SK-N-SH treated with all-trans-retinoic acid at 6 μM for 48 hours (cell line): ENCODE results near the gene ANK2.
A peak's percentile ranks its signal among the peaks of the same experiment; 100 is the strongest.

ENCODE experiments used
- ATAC-seq: fragments of 200-7000 bp; cut with Tn5 transposase; 3 replicates; pipeline ENCODE4 v1.9.1; 2020; ENCODE audit warnings: mild to moderate bottlenecking, moderate library complexity
- ARNTL ChIP-seq: fragments of 450-650 bp; formaldehyde crosslinking; IDR thresholded peaks from 2 replicates; pipeline ENCODE4 v1.5.0; 2020; ENCODE audit warnings: low read depth, mild to moderate bottlenecking, moderate library complexity, borderline replicate concordance
- CREB5 ChIP-seq: fragments of 250-450 bp; sonication (Bioruptor Pico); IDR thresholded peaks from 2 replicates; pipeline ENCODE4 v1.5.1; 2020; ENCODE audit warnings: low read depth, mild to moderate bottlenecking, moderate library complexity
- CSRNP3 ChIP-seq: fragments of 250-450 bp; sonication (Bioruptor Pico); IDR thresholded peaks from 2 replicates; pipeline ENCODE4 v1.5.1; 2021; ENCODE audit warnings: mild to moderate bottlenecking, moderate library complexity
- ESRRG ChIP-seq: fragments of 250-450 bp; sonication (Bioruptor Pico); IDR thresholded peaks from 2 replicates; pipeline ENCODE4 v1.6.1; 2021; ENCODE audit warnings: mild to moderate bottlenecking
- GLIS3 ChIP-seq: fragments of 250-450 bp; sonication (Bioruptor Pico); IDR thresholded peaks from 2 replicates; pipeline ENCODE4 v1.5.0; 2020; ENCODE audit warnings: mild to moderate bottlenecking, moderate library complexity
- ISL1 ChIP-seq: fragments of 250-450 bp; sonication (Bioruptor Pico); IDR thresholded peaks from 2 replicates; pipeline ENCODE4 v2.1.2; 2022; ENCODE audit warnings: mild to moderate bottlenecking, moderate library complexity
- OSR1 ChIP-seq: fragments of 250-450 bp; sonication (Bioruptor Pico); IDR thresholded peaks from 2 replicates; pipeline ENCODE4 v1.8.0; 2022; ENCODE audit warnings: moderate library complexity, mild to moderate bottlenecking, inconsistent platforms
- PATZ1 ChIP-seq: fragments of 250-450 bp; sonication (Bioruptor Pico); IDR thresholded peaks from 2 replicates; pipeline ENCODE4 v1.8.0; 2020; ENCODE audit warnings: mild to moderate bottlenecking, moderate library complexity, borderline replicate concordance
- PPARA ChIP-seq: fragments of 250-450 bp; sonication (Bioruptor Pico); IDR thresholded peaks from 2 replicates; pipeline ENCODE4 v1.5.0; 2020; ENCODE audit warnings: mild to moderate bottlenecking, borderline replicate concordance
- TCF4 ChIP-seq: fragments of 250-450 bp; sonication (Bioruptor Pico); IDR thresholded peaks from 2 replicates; pipeline ENCODE4 v1.8.0; 2021; ENCODE audit warnings: mild to moderate bottlenecking, moderate library complexity, borderline replicate concordance
- TOX ChIP-seq: fragments of 250-450 bp; sonication (Bioruptor Pico); IDR thresholded peaks from 2 replicates; pipeline ENCODE4 v1.8.0; 2021; ENCODE audit warnings: mild to moderate bottlenecking, moderate library complexity, borderline replicate concordance
- TSHZ2 ChIP-seq: fragments of 250-450 bp; sonication (Bioruptor Pico); IDR thresholded peaks from 2 replicates; pipeline ENCODE4 v1.5.0; 2020; ENCODE audit warnings: mild to moderate bottlenecking, moderate library complexity
- ZFP3 ChIP-seq: fragments of 250-450 bp; sonication (Bioruptor Pico); IDR thresholded peaks from 2 replicates; pipeline ENCODE4 v1.5.0; 2020; ENCODE audit warnings: mild to moderate bottlenecking, moderate library complexity
- ZFP30 ChIP-seq: fragments of 450-650 bp; formaldehyde crosslinking; IDR thresholded peaks from 2 replicates; pipeline ENCODE4 v1.5.0; 2022; ENCODE audit warnings: mild to moderate bottlenecking, moderate library complexity
- ZNF565 ChIP-seq: fragments of 450-650 bp; formaldehyde crosslinking; conservative IDR thresholded peaks from 2 replicates; pipeline ENCODE4 v1.5.0; 2020; ENCODE audit warnings: low read depth, mild to moderate bottlenecking, moderate library complexity
- ZNF8 ChIP-seq: fragments of 450-650 bp; formaldehyde crosslinking; IDR thresholded peaks from 2 replicates; pipeline ENCODE4 v1.5.0; 2020; ENCODE audit warnings: mild to moderate bottlenecking, moderate library complexity

Gene ANK2

GRCh38 chr4:113365377-113365776, 315.9 kb downstream of the ANK2 start (continued):
- TF ChIP-seq CSRNP3 (CRISPR knock-in tag): no peak
- no peak for TF ChIP-seq OSR1 (CRISPR knock-in tag)

- ATAC-seq: no peak
- TF ChIP-seq ISL1 (CRISPR knock-in tag): no peak
- TF ChIP-seq, all 23 proteins: peak for 0
These were observed 318.6 kb downstream of the ANK2 start for GRCh38 chr4:113368056-113368455.

GRCh38 chr4:113371111-113371510, 321.7 kb downstream of the ANK2 start:
- TF ChIP-seq PATZ1 (CRISPR knock-in tag) (no peak), ESRRG (CRISPR knock-in tag) (no peak), OSR1 (CRISPR knock-in tag) (no peak)
- no peak for ATAC-seq

DNA sequence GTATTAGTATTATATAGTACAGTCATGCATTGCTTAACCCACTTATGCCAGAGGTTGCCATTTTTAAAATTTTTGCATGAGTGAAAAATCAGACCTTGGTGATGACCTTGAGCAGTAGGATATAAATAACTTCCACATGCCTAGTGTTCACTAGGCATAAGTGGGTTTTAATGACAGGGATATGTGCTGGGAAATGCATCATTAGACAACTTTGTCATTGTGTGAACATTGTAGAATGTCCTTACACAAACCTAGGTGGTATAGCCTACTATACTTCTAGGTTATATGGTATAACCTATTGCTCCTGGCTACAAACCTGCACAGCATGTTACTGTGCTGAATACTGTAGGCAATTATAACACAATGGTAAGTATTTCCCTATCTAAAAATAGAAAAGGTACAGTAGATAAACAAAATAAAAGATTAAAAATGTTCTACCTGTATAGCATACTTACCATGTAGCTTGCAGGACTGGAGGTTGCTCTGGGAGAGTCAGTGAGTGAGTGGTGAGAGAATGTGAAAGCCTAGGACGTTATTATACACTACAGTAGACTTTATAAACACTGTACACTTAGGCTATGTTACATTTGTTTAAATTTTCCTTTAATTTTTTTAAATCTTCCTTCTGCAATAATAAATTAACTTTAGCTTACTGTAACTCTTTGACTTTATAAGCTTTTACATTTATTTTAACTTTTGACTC, 326.7 kb downstream of the ANK2 start:
- TF ChIP-seq PPARA (CRISPR knock-in tag) (no peak), ZFP30 (CRISPR knock-in tag) (no peak), ZNF8 (CRISPR knock-in tag) (no peak), PATZ1 (CRISPR knock-in tag) (no peak)
- TF ChIP-seq, all 23 proteins: peak for 0
- ATAC-seq: no peak

DNA sequence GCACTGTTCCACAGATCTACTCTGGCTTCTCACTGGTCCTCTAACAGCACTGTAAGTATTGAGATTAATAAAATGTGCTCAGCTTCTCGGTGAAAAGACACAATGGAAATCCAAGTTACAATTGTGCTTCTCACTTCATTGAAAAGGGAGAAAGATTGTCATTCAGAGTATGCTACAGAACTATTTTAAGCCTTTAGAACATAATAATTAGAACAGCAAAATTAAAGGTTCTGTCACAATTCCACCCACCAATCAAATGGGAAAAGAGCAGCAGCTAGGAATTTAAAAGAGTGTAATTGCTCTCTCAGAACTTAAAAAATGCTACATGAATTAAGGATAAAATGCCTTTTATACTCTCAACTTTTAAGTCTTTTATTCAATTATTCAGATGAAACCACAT, 329.4 kb downstream of the ANK2 start:
- ATAC-seq: no peak
- no peak for TF ChIP-seq ZFP3 (CRISPR knock-in tag)
- TF ChIP-seq CSRNP3 (CRISPR knock-in tag): no peak
- TF ChIP-seq TCF4 (CRISPR knock-in tag): no peak
- no peak for TF ChIP-seq ESRRG (CRISPR knock-in tag)
- TF ChIP-seq ZNF565 (CRISPR knock-in tag): no peak

DNA sequence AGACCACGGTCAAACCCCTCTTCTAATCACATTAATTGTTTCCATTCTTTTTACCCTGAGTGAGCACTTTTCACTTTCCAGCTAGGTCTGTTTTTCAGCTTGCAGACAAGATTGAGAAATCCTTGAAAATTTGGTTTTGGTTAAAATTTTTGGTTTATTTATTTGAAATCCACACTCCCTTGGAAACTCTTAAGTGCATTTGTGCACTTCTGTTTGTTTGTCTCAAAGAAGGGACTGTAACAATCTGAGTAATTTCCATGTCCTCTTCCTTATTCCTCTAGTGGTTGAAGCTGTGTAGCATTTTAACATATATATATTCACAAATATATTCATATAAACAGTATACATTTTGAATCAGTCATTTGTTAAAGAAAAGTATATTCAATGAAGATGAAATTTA, 333.3 kb downstream of the ANK2 start:
- ATAC-seq: peak; percentile 21
- TF ChIP-seq TSHZ2 (CRISPR knock-in tag) (no peak), CREB5 (CRISPR knock-in tag) (no peak), ZFP3 (CRISPR knock-in tag) (no peak), PATZ1 (CRISPR knock-in tag) (no peak), ISL1 (CRISPR knock-in tag) (no peak), ARNTL (no peak), ZNF565 (CRISPR knock-in tag) (no peak), ZNF8 (CRISPR knock-in tag) (no peak), GLIS3 (CRISPR knock-in tag) (no peak), TOX (CRISPR knock-in tag) (no peak)
